Upper lobe of right lung (tissue), 1 donor: ENCODE data around the gene GAD1. TPM values are rescaled to one million over a fixed set of nuclear protein-coding genes. Genes with fewer than 3 reads are reported as not detected.

Experiments used
- ATAC-seq: fragments of 200-7000 bp; cut with Tn5 transposase; one replicate; pipeline ENCODE4 v1.9.1; 2020; ENCODE audit warnings: mild to moderate bottlenecking, moderate library complexity
- DNase-seq: peaks from one replicate; pipeline ENCODE4 v3.0.0-alpha.2; 2020
- H3K27ac ChIP-seq: fragments of 200-600 bp; one replicate; pipeline ENCODE4 v1.8.0; 2022
- H3K27me3 ChIP-seq: fragments of 200-600 bp; one replicate; pipeline ENCODE4 v1.8.0; 2022; ENCODE audit warnings: mild to moderate bottlenecking
- H3K36me3 ChIP-seq: fragments of 200-600 bp; one replicate; pipeline ENCODE4 v1.8.0; 2022
- H3K4me1 ChIP-seq: fragments of 200-600 bp; one replicate; pipeline ENCODE4 v1.8.0; 2022
- H3K4me3 ChIP-seq: fragments of 200-600 bp; one replicate; pipeline ENCODE4 v1.8.0; 2022; ENCODE audit warnings: mild to moderate bottlenecking
- H3K9me3 ChIP-seq: fragments of 200-600 bp; one replicate; pipeline ENCODE4 v1.8.0; 2022
- intact Hi-C: fragments of 100-400 bp; cut with DNase I; formaldehyde crosslinking; loops from one replicate; pipeline ENCODE4 v1.11.0; 2022
- total RNA-seq: library from RNA; stranded (reverse); fragmentation: NEBNext Ultra II Directional; extraction: Animal tissue kit (Norgen Biotek cat#: 25700); gene quantifications from one replicate; pipeline ENCODE4 v1.2.1, GENCODE V29; 2021
- TF ChIP-seq, protein P1 (sequence below): fragments of 200-600 bp; IDR thresholded peaks from one replicate; pipeline ENCODE4 v1.8.0; 2022; ENCODE audit warnings: antibody characterized with exemption
- donor health status: DM: no; HTN: yes; CAD: no; lungs with severe emphysema.

GAD1 gene
- total RNA-seq, 1 donor from 2014 or later = not detected

DNA sequence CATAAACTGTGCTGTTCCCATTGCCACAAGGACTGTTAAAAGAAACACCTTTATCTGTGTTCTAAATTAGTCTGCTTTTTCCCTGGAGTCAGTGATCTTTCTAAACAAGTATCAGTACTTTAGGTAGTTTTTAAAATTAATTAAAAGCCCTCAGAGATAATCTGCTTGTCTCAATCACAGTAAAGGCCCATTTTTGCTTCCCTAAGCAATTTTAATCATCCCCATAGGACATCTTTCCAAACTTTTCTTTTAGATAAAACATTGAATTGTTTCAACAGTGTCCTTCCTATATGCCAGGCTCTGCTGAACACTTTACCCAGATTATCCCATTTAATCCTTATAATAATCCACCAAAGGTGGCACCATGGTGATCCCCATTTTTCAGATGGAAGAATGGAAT, 42.6 kb upstream of the GAD1 start:
- no peak for ATAC-seq
- no peak overlapping the region for H3K4me3 ChIP-seq
- no peaks in the 10 kb centered on the region for H3K36me3 ChIP-seq
- intact Hi-C loops = no loop called here
- no peak overlapping the region for H3K27ac ChIP-seq
- DNase-seq = no peak
- no peaks in the 10 kb centered on the region for H3K27me3 ChIP-seq
- H3K9me3 ChIP-seq = no peaks in the 10 kb centered on the region
- TF ChIP-seq, protein P1, sequence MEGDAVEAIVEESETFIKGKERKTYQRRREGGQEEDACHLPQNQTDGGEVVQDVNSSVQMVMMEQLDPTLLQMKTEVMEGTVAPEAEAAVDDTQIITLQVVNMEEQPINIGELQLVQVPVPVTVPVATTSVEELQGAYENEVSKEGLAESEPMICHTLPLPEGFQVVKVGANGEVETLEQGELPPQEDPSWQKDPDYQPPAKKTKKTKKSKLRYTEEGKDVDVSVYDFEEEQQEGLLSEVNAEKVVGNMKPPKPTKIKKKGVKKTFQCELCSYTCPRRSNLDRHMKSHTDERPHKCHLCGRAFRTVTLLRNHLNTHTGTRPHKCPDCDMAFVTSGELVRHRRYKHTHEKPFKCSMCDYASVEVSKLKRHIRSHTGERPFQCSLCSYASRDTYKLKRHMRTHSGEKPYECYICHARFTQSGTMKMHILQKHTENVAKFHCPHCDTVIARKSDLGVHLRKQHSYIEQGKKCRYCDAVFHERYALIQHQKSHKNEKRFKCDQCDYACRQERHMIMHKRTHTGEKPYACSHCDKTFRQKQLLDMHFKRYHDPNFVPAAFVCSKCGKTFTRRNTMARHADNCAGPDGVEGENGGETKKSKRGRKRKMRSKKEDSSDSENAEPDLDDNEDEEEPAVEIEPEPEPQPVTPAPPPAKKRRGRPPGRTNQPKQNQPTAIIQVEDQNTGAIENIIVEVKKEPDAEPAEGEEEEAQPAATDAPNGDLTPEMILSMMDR = no peak
- H3K4me1 ChIP-seq = peaks cover 5% of the 10 kb centered on the region

DNA sequence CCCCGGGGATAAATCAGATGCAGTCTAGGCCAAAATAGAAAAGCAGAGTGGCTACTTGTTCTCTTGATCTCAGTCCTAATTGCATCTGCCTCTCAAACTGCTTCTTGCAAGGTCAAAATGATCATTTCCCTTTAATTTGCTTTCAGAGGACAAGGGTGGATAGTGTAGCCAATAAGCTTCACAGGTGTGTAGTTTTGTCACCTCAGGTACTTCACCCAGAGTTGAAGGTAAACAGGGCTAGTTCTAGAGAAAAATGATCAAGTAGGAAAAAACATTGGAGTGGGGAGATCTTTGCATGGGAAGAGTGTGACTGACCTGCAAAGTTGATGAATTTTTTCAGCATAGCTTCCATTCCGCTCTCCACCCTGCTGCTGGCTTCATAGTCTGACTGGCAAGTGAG, 37.8 kb upstream of the GAD1 start:
- no peaks in the 10 kb centered on the region for H3K36me3 ChIP-seq
- H3K27me3 ChIP-seq = no peaks in the 10 kb centered on the region
- no peaks in the 10 kb centered on the region for H3K9me3 ChIP-seq
- DNase-seq (no peak), ATAC-seq (peak; percentile 80)
- intact Hi-C loops = no loop called here
- no peak overlapping the region for H3K4me3 ChIP-seq
- TF ChIP-seq, protein P1 = no peak
- peak overlapping the region; percentile 4 for H3K27ac ChIP-seq
- H3K4me1 ChIP-seq = no peaks in the 10 kb centered on the region

DNA sequence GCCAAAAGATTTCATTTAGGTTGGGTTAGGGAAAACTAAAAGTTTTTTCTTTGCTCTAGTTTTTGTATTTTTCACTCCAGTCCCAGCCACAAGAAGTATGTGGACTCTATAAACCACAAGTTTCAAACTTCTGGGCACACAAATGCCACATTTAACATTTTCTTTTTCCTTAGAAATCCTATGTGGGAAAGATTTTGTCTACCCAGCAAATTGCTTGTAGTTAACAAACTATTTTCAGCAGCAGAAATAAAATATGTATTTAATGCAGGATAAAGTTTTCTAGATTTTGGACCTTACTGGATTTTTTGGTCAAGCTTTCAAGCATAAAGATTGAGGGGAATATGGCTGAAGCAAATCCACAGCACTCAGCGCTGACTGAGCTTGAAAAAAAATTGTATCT, 37.4 kb upstream of the GAD1 start:
- H3K4me1 ChIP-seq = no peaks in the 10 kb centered on the region
- no peak overlapping the region for H3K27ac ChIP-seq
- no peaks in the 10 kb centered on the region for H3K27me3 ChIP-seq
- no peak overlapping the region for H3K4me3 ChIP-seq
- H3K36me3 ChIP-seq = no peaks in the 10 kb centered on the region
- ATAC-seq = no peak
- TF ChIP-seq, protein P1 = no peak
- intact Hi-C loops = no loop called here
- DNase-seq = no peak
- H3K9me3 ChIP-seq = no peaks in the 10 kb centered on the region

DNA sequence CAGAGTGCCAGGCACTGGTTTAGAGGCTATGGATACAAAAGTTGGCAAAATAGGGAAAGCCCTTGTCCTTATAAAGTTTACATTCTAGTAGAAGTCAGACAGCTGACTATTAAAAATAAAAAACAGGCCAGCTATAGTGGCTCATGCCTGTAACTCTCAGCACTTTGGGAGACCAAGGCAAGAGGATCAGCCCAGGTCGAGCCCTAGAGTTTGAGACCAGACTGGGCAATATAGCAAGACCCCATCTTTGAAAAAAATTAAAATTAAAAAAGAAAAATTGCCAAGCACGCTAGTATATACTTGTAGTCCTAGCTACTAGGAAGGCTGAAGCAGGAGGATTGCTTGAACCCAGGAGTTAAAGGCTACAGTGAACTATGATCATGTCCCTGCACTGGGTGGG, 34.0 kb upstream of the GAD1 start:
- intact Hi-C loops = no loop called here
- H3K27me3 ChIP-seq = no peaks in the 10 kb centered on the region
- H3K4me1 ChIP-seq = no peaks in the 10 kb centered on the region
- H3K4me3 ChIP-seq = no peak overlapping the region
- DNase-seq (no peak), ATAC-seq (no peak)
- no peaks in the 10 kb centered on the region for H3K9me3 ChIP-seq
- no peak overlapping the region for H3K27ac ChIP-seq
- H3K36me3 ChIP-seq = no peaks in the 10 kb centered on the region
- TF ChIP-seq, protein P1 = no peak

DNA sequence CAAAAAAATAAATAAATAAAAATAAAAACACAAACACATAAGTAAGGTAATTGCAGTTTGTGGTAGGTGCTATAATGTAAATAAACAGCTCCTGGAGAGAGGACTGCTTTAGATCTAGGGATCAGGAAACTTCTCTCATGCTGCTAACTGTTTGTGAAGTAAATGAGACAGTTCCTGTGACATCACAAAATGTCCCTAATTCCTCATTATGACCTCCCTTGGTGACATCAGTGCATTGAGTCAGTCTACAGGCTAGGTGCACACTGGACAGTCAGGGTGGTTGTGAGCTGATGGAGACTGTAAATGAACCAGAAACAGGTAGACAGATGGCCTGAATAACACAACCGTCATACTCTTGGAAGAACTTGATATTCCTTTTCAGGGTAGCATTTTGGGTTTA, 33.1 kb upstream of the GAD1 start:
- Histone ChIP-seq H3K4me1 (no peaks in the 10 kb centered on the region), H3K27ac (no peak overlapping the region), H3K9me3 (no peaks in the 10 kb centered on the region), H3K27me3 (no peaks in the 10 kb centered on the region), H3K4me3 (no peak overlapping the region), H3K36me3 (no peaks in the 10 kb centered on the region)
- no peak for DNase-seq
- intact Hi-C loops = no loop called here
- TF ChIP-seq, protein P1 = no peak
- no peak for ATAC-seq

DNA sequence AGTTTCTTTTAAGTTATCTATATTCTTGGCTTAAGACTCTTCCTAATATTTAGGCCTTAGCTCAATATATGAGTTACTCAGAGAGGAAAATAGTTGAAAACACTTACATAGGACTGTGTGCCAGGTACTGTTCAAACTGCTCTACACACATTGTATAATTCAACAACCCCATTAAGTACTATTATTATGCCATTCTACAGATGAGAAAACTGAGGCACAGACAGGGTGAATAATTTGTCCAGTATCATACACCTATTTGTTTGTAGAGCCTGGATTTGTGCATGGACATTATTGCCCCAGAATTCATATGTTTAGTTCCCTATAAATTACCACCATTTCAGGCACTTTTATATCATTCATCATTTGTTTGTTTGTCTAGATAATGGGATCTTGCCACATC, 17.7 kb upstream of the GAD1 start:
- Histone ChIP-seq H3K27ac (no peak overlapping the region), H3K9me3 (no peaks in the 10 kb centered on the region), H3K27me3 (peaks cover 5% of the 10 kb centered on the region), H3K36me3 (no peaks in the 10 kb centered on the region), H3K4me3 (no peak overlapping the region), H3K4me1 (no peaks in the 10 kb centered on the region)
- ATAC-seq (no peak), DNase-seq (no peak)
- intact Hi-C loops = no loop called here
- TF ChIP-seq, protein P1 = no peak
